Colonic mucosa (tissue), 4 donors: Measurements from ENCODE around the gene CTNND2. TPM values are rescaled to one million over a fixed set of nuclear protein-coding genes. Genes with fewer than 3 reads are reported as not detected.

Experiments used
- DNase-seq: peaks from one replicate; pipeline ENCODE4 v3.0.0-alpha.2; 2020
- H3K27ac ChIP-seq: fragments of 200-600 bp; one replicate; pipeline ENCODE4 v1.8.0; 2021
- H3K27me3 ChIP-seq: fragments of 200-600 bp; one replicate; pipeline ENCODE4 v1.8.0; 2021
- H3K36me3 ChIP-seq: fragments of 200-600 bp; one replicate; pipeline ENCODE4 v1.8.0; 2021
- H3K4me1 ChIP-seq: fragments of 200-600 bp; one replicate; pipeline ENCODE4 v1.8.0; 2021; ENCODE audit warnings: mild to moderate bottlenecking
- H3K4me3 ChIP-seq: fragments of 200-600 bp; one replicate; pipeline ENCODE4 v1.8.0; 2021
- H3K9ac ChIP-seq, 2 donors: one replicate each; pipeline ENCODE4 v1.7.0; 2013; ENCODE audit warnings: control low read depth in 2 of 2, low read depth in 2 of 2, low read length in 2 of 2
- H3K9me3 ChIP-seq: fragments of 200-600 bp; one replicate; pipeline ENCODE4 v1.8.0; 2021
- intact Hi-C: fragments of 100-400 bp; cut with DNase I; formaldehyde crosslinking; loops from one replicate; pipeline ENCODE4 v1.14.1; 2022
- total RNA-seq, 2 donors: library from RNA; stranded (reverse); fragmentation: NEBNext Ultra II Directional in 1 of 2; extraction: Animal tissue kit (Norgen Biotek cat#: 25700) in 1 of 2; gene quantifications; one replicate each; pipeline ENCODE4 v1.2.1, GENCODE V29; 2021
- TF ChIP-seq, protein P1 (sequence below): fragments of 200-600 bp; IDR thresholded peaks from one replicate; pipeline ENCODE4 v1.8.0; 2022; ENCODE audit warnings: antibody characterized with exemption, mild to moderate bottlenecking
- donor health status: healthy.
- donor health status: DM: no; HTN: no; CAD: no.
- donor health status: DM: no; HTN: no; CAD: no.

Gene CTNND2
- total RNA-seq, 2 donors from 2014 or later = 1.1 TPM

DNA sequence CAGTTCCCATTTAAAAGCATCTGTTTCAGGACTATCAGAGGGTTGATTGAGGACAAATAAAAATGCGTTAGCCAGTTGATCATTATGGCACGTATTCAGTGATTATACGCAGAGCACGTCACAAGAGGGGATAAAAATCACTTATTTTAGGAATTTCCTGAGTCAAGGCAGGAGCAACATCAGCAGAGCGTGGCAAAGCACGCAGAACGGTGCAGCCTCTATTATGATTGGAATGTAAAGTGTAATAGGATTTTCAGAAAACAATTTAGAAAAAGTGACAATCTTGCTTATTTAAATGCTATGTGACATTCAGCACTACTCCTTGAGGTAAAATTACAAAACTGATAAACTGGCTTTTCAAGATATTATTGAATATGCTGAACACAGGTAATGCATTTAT lies 729.7 kb downstream of the CTNND2 start:
- Histone ChIP-seq H3K4me3 (no peak overlapping the region), H3K9me3 (no peaks in the 10 kb centered on the region), H3K27ac (no peak overlapping the region), H3K27me3 (no peaks in the 10 kb centered on the region), H3K4me1 (no peaks in the 10 kb centered on the region), H3K9ac (no peak overlapping the region), H3K36me3 (no peaks in the 10 kb centered on the region)
- no peak for DNase-seq
- intact Hi-C loops = no loop called here
- TF ChIP-seq, protein P1, sequence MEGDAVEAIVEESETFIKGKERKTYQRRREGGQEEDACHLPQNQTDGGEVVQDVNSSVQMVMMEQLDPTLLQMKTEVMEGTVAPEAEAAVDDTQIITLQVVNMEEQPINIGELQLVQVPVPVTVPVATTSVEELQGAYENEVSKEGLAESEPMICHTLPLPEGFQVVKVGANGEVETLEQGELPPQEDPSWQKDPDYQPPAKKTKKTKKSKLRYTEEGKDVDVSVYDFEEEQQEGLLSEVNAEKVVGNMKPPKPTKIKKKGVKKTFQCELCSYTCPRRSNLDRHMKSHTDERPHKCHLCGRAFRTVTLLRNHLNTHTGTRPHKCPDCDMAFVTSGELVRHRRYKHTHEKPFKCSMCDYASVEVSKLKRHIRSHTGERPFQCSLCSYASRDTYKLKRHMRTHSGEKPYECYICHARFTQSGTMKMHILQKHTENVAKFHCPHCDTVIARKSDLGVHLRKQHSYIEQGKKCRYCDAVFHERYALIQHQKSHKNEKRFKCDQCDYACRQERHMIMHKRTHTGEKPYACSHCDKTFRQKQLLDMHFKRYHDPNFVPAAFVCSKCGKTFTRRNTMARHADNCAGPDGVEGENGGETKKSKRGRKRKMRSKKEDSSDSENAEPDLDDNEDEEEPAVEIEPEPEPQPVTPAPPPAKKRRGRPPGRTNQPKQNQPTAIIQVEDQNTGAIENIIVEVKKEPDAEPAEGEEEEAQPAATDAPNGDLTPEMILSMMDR = no peak

DNA sequence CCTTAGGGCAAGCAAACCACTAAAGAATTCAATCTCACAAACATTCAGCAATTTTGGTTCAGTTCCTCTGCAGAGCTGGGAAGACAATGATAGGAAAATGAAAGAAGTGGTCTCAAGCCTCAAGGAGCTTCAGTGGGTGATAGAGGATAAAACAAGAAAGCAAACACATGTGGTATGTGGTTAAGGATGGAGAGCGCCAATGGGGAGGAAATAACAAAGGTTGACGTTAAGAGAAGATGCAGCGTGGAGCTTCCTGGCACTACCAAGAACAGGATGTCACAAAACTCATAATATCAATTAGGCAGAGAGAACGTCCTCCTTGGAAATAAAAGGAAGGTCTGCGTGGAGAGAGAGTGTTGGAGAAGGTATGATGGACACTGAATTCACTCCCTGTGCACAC lies 731.8 kb downstream of the CTNND2 start:
- H3K9ac ChIP-seq = no peak overlapping the region
- intact Hi-C loops = no loop called here

DNA sequence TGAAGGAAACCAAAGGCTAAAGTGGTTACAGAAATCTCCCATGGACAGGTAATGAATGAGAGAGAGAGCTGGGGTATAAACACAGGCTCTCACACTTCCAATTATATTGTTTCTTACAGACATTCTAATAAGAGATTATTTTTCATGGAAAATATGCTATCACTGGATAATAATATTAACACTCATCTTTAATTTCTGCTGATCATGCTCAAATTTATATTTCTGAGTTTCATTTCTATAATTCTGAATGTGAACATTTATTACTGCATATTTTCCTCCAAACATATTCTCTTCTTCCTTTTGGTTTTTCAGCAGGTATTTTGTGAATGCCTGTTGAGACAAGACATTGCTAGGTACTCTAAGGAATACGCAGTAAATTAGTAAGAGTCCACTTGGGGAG lies 733.0 kb downstream of the CTNND2 start:
- Histone ChIP-seq H3K36me3 (no peaks in the 10 kb centered on the region), H3K9ac (no peak overlapping the region), H3K4me1 (no peaks in the 10 kb centered on the region), H3K27ac (no peak overlapping the region), H3K9me3 (no peaks in the 10 kb centered on the region), H3K27me3 (no peaks in the 10 kb centered on the region), H3K4me3 (no peak overlapping the region)
- no peak for DNase-seq
- intact Hi-C loops = no loop called here
- TF ChIP-seq, protein P1 = no peak

More for the DNA sequence above, 731.8 kb downstream of the CTNND2 start:
- Histone ChIP-seq H3K4me1 (no peaks in the 10 kb centered on the region), H3K27ac (no peak overlapping the region), H3K27me3 (no peaks in the 10 kb centered on the region), H3K9me3 (no peaks in the 10 kb centered on the region), H3K4me3 (no peak overlapping the region), H3K36me3 (no peaks in the 10 kb centered on the region)
- DNase-seq = no peak
- TF ChIP-seq, protein P1 = no peak

DNA sequence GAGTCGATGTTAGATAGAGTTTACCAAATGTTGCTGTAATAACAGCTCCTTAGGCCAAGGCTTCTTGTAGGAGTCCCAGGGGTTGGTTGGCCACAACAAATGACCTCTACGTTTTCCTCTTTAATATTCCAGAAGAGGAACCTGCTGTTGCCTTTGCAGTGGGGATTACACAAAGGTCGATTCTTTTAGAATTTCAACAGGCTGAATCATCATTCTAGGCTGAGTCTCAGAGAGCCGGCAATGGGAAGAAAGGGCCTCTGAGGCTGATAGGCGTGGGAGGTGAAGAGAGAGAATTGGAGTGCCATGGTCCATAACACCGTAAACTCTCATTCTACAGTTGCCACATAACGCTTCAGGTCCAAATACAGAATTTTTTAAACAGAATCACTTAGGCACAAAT lies 737.3 kb downstream of the CTNND2 start:
- Histone ChIP-seq H3K36me3 (no peaks in the 10 kb centered on the region), H3K9me3 (no peaks in the 10 kb centered on the region), H3K9ac (no peak overlapping the region), H3K4me1 (no peaks in the 10 kb centered on the region), H3K27ac (no peak overlapping the region), H3K4me3 (no peak overlapping the region), H3K27me3 (no peaks in the 10 kb centered on the region)
- TF ChIP-seq, protein P1 = no peak
- intact Hi-C loops = loop anchor here (10.0 kb wide), 1 partner anchor 482 kb away; no protein-coding TSS in a partner anchor
- no peak for DNase-seq

DNA sequence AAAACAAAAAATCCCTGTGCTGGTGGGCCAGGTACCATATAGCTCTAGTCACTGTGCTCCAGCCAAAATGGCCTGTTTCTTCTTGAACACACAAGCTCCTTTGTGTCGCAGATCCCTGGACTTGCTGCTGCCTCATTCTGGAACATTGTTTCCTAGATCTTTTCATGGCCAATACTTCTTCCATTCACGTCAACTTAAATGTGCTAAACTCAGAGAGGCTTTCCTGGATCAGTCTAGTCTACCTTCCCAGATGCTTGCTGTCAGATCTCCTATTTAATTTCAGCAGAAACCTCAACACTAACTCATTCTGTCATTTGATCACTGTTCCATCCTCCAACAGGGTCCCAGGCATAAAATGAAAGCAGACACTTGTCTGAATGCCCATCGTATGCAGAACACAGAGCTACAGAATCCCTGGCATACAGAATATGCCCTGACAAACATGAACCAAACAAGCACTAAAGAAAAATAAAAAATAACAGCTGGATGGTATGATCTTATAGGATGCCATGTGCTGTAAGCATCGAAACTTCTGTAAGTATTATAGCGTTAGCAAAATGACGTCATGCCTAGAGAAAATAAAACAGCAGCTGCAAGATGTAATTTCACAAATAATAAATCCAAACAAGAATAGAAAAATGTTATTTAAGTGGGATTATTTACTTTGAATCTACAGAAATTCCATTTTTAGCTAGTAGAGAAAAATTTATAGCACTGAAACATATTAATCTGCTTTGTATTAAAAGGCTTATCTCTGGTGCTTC lies 739.5 kb downstream of the CTNND2 start:
- H3K9me3 ChIP-seq = no peaks in the 10 kb centered on the region
- H3K36me3 ChIP-seq = no peaks in the 10 kb centered on the region
- TF ChIP-seq, protein P1 = no peak
- DNase-seq = no peak
- H3K4me3 ChIP-seq = no peak overlapping the region
- no peaks in the 10 kb centered on the region for H3K27me3 ChIP-seq
- H3K4me1 ChIP-seq = no peaks in the 10 kb centered on the region
- H3K9ac ChIP-seq = no peak overlapping the region
- no peak overlapping the region for H3K27ac ChIP-seq
- intact Hi-C loops = loop anchor here (10.0 kb wide), 1 partner anchor 480 kb away; no protein-coding TSS in a partner anchor
